Measurements from ENCODE around the gene VN1R2. TPM values are rescaled to one million over a fixed set of nuclear protein-coding genes. Genes with fewer than 3 reads are reported as not detected.
"Not testable (repeated sequence)": the region's sequence is repeated elsewhere in the genome, so short reads cannot be mapped to it uniquely, and the experiment has no call there.

VN1R2 gene
- total RNA-seq, 1 experiment from 2014 or later = not detected

DNA sequence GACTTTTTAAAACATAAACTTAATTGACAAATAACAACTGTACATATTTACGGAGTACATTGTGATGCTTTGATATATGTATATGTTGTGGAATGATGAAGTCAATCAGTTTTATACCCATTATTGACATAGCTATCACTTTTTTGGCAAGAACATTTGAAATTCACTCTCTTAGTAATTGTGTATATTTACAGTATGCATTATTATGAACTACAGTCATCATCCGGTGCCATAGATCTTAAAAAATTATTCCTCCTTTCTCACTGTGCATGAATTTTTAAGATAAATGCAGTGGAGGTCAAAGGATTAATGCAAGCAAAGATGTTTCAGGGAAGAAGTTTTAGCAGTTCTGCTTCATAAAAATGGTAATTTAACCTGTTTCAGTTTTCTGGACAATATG, 17.4 kb downstream of the VN1R2 start:
- no peaks in the 10 kb centered on the region for H3K4me1 ChIP-seq
- H3K4me3 ChIP-seq (ENCODE audit: low read depth, low read length) = no peak overlapping the region
- no peak overlapping the region for H3K27ac Mint-ChIP-seq (ENCODE audit: unreplicated experiment)
- DNase-seq = no peak
- TF ChIP-seq, protein P1, sequence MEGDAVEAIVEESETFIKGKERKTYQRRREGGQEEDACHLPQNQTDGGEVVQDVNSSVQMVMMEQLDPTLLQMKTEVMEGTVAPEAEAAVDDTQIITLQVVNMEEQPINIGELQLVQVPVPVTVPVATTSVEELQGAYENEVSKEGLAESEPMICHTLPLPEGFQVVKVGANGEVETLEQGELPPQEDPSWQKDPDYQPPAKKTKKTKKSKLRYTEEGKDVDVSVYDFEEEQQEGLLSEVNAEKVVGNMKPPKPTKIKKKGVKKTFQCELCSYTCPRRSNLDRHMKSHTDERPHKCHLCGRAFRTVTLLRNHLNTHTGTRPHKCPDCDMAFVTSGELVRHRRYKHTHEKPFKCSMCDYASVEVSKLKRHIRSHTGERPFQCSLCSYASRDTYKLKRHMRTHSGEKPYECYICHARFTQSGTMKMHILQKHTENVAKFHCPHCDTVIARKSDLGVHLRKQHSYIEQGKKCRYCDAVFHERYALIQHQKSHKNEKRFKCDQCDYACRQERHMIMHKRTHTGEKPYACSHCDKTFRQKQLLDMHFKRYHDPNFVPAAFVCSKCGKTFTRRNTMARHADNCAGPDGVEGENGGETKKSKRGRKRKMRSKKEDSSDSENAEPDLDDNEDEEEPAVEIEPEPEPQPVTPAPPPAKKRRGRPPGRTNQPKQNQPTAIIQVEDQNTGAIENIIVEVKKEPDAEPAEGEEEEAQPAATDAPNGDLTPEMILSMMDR (IDR thresholded peaks at IDR 0.05; ENCODE audit: insufficient read depth in 1 of 2, low read depth in 1 of 2, low read length in 1 of 2, severe bottlenecking in 1 of 2, unreplicated experiment in 1 of 2) = no peak
- ChIA-PET CTCF (no interaction called here), POLR2A (no interaction called here)
- no peaks in the 10 kb centered on the region for H3K36me3 ChIP-seq (ENCODE audit: control insufficient read depth, insufficient read depth, low read length)
- H3K9me3 Mint-ChIP-seq (ENCODE audit: unreplicated experiment) = peaks cover 44% of the 10 kb centered on the region
- H3K9me3 ChIP-seq = no peaks in the 10 kb centered on the region; the same call in none of the 2 replicates
- H3K4me3 Mint-ChIP-seq (ENCODE audit: unreplicated experiment) = no peak overlapping the region
- BruUV-seq (replicated peaks) = no TSS peak
- no peaks in the 10 kb centered on the region for H3K4me1 Mint-ChIP-seq (ENCODE audit: low read depth, unreplicated experiment)
- H3K36me3 Mint-ChIP-seq (ENCODE audit: insufficient read depth, unreplicated experiment) = no peaks in the 10 kb centered on the region
- intact Hi-C loops (cut with micrococcal nuclease; ENCODE audit: unreplicated experiment) = no loop called here
- no peaks in the 10 kb centered on the region for H3K27me3 Mint-ChIP-seq (ENCODE audit: insufficient read depth, unreplicated experiment)
- H3K27me3 ChIP-seq (replicated peaks; ENCODE audit: control insufficient read depth, insufficient read depth, low read length) = no peaks in the 10 kb centered on the region

DNA sequence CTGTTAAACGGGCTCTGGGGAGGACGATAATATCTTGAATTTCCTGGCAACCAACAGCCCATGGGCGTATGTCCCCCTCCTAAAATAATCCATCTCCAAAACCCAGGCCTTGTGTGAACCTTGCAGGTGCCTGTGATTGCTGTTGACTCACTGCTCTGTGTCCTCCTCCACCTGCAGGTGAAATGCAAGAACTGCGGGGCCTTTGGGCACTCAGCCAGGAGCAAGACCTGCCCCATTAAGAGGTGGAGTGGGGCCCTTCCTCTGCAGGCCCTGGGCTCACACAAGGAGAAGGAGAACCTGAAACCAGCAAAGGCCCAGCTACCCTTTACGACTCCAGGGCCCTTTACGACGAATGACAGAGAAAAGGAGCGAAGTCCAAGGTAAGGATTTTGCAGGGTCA, 23.9 kb downstream of the VN1R2 start:
- H3K4me3 ChIP-seq (ENCODE audit: low read depth, low read length); H3K27ac Mint-ChIP-seq (ENCODE audit: unreplicated experiment); BruUV-seq (replicated peaks); CTCF ChIA-PET; POLR2A ChIA-PET; H3K36me3 Mint-ChIP-seq (ENCODE audit: insufficient read depth, unreplicated experiment); H3K27me3 Mint-ChIP-seq (ENCODE audit: insufficient read depth, unreplicated experiment); H3K4me1 Mint-ChIP-seq (ENCODE audit: low read depth, unreplicated experiment); H3K9me3 ChIP-seq; DNase-seq; H3K4me3 Mint-ChIP-seq (ENCODE audit: unreplicated experiment); H3K27me3 ChIP-seq (replicated peaks; ENCODE audit: control insufficient read depth, insufficient read depth, low read length); H3K4me1 ChIP-seq; H3K36me3 ChIP-seq (ENCODE audit: control insufficient read depth, insufficient read depth, low read length); intact Hi-C loops (cut with micrococcal nuclease; ENCODE audit: unreplicated experiment): not testable (repeated sequence)
- peaks cover 18% of the 10 kb centered on the region for H3K9me3 Mint-ChIP-seq (ENCODE audit: unreplicated experiment)

DNA sequence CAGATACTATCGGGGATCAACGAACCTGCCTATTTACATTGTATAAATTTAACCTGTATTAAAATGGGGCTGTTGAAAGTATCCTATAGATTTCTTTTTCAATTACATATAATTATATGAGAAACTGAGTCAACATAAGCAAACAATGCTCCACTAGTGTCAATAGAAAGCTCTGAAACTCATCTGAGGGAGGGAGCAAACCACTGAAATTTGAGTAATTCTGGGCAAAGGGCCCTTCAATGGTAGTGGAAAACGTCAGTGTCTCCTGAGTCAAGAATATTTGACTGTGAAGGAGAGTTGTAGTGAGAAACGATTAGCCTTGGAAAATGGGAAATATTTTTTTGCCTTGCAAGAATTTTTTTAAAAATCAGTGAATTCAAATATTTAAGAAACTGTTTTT, 27.0 kb downstream of the VN1R2 start:
- Histone ChIP-seq H3K9me3 (peaks cover 8% of the 10 kb centered on the region; the same call in 1 of the 2 replicates), H3K36me3 (ENCODE audit: control insufficient read depth, insufficient read depth, low read length) (no peaks in the 10 kb centered on the region), H3K4me1 (no peaks in the 10 kb centered on the region), H3K4me3 (ENCODE audit: low read depth, low read length) (no peak overlapping the region), H3K27me3 (replicated peaks; ENCODE audit: control insufficient read depth, insufficient read depth, low read length) (no peaks in the 10 kb centered on the region)
- POLR2A ChIA-PET = no interaction called here
- Mint-ChIP-seq H3K9me3 (ENCODE audit: unreplicated experiment) (peaks cover 10% of the 10 kb centered on the region), H3K27me3 (ENCODE audit: insufficient read depth, unreplicated experiment) (no peaks in the 10 kb centered on the region), H3K27ac (ENCODE audit: unreplicated experiment) (no peak overlapping the region), H3K36me3 (ENCODE audit: insufficient read depth, unreplicated experiment) (no peaks in the 10 kb centered on the region), H3K4me3 (ENCODE audit: unreplicated experiment) (no peak overlapping the region), H3K4me1 (ENCODE audit: low read depth, unreplicated experiment) (no peaks in the 10 kb centered on the region)
- CTCF ChIA-PET = no interaction called here
- no peak for DNase-seq
- intact Hi-C loops (cut with micrococcal nuclease; ENCODE audit: unreplicated experiment) = no loop called here
- BruUV-seq (replicated peaks) = no TSS peak
- TF ChIP-seq, protein P1 (IDR thresholded peaks at IDR 0.05; ENCODE audit: insufficient read depth in 1 of 2, low read depth in 1 of 2, low read length in 1 of 2, severe bottlenecking in 1 of 2, unreplicated experiment in 1 of 2) = no peak
